ENCODE results near the gene FARSA.
"Not testable (repeated sequence)": the region's sequence is repeated elsewhere in the genome, so short reads cannot be mapped to it uniquely, and the experiment has no call there.

DNA sequence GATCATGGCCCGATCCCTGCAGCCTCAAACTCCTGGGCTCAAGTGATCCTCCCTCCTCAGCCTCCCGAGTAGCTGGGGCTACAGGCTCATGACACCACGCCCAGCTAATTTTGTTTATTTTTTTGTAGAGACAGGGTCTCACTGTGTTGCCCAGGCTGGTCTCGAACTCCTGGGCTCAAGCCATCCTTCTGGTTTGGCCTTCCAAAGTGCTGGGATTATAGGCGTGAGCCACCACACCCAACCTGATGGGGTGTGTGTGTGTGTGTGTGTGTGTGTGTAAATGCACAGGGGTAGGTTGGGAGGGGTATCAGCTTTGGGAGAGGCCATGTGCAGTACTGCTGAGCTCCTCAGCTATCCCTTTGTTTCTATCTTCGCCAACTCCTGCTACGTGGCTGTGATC lies 42.6 kb upstream of the FARSA start:
- TF ChIP-seq, protein P1, sequence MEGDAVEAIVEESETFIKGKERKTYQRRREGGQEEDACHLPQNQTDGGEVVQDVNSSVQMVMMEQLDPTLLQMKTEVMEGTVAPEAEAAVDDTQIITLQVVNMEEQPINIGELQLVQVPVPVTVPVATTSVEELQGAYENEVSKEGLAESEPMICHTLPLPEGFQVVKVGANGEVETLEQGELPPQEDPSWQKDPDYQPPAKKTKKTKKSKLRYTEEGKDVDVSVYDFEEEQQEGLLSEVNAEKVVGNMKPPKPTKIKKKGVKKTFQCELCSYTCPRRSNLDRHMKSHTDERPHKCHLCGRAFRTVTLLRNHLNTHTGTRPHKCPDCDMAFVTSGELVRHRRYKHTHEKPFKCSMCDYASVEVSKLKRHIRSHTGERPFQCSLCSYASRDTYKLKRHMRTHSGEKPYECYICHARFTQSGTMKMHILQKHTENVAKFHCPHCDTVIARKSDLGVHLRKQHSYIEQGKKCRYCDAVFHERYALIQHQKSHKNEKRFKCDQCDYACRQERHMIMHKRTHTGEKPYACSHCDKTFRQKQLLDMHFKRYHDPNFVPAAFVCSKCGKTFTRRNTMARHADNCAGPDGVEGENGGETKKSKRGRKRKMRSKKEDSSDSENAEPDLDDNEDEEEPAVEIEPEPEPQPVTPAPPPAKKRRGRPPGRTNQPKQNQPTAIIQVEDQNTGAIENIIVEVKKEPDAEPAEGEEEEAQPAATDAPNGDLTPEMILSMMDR (IDR thresholded peaks at IDR 0.05; ENCODE audit: insufficient read depth, low read length, poor library complexity, severe bottlenecking): not testable (repeated sequence)
- not testable (repeated sequence) for TF ChIP-seq EZH2phosphoT487 (conservative IDR thresholded peaks at IDR 0.05; ENCODE audit: low read length)

Data from SU-DHL-6 (cell line).